Measurements from ENCODE around the gene SMIM22. TPM values are rescaled to one million over a fixed set of nuclear protein-coding genes. Genes with fewer than 3 reads are reported as not detected.

SMIM22 gene
- total RNA-seq, 1 donor from 2014 or later: not detected

DNA sequence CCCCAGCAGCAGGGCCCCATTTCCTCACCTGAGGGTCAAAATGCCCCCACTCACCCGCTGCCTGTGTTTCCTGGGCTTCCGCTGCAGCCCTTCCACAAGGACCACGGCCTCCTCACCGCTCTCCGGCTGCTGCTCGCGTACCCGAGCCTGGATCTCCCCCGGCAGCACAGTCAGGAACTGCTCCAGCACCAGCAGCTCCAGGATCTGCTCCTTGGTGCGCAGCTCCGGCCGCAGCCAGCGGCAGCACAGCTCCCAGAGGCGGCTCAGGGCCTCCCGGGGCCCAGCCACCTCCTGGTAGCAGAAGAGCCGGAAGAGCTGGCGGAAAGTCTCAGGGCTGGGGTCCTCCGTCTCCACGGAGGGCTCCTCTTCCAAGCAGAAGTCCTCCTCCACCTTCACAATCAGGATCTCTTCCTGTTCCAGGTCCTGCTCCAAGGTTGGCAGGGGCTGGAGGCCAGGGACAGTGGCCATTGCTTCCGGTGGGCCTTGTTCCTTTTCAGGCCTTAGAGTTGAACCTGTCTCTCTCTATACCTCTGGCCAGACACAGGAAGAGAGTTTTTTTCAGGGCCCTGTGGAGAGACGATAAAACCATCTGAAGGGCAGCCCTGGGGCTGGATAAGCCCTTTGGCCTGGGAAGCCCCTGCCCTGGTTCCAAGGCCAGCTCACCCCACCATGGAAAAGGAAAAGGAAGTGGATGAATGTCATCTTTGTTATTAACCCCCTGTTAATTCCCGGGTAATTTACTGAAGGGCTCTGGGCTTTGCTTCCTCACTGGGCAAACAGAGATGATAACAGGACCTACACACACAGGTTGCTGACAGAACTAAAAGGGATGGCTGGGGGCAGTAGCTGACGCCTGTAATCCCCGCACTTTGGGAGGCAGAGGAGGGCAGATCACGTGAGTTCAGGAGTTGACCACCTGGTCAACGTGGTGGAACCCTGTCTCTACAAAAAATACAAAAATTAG, 29.4 kb upstream of the SMIM22 start:
- H3K79me2 ChIP-seq (ENCODE audit: insufficient read depth, low read length): peaks cover 36% of the 10 kb centered on the region
- DNase-seq (ENCODE audit: low read depth): no peak
- peaks cover 13% of the 10 kb centered on the region for H3K4me1 Mint-ChIP-seq (ENCODE audit: low read depth, unreplicated experiment)
- no peaks in the 10 kb centered on the region for H3K27me3 ChIP-seq (ENCODE audit: insufficient read depth, low read length)
- H3K27ac Mint-ChIP-seq (ENCODE audit: unreplicated experiment): peak overlapping the region; percentile 71
- no peak for FAIRE-seq
- no peaks in the 10 kb centered on the region for H3K27me3 Mint-ChIP-seq (ENCODE audit: low read depth, unreplicated experiment)
- no peaks in the 10 kb centered on the region for H3K36me3 ChIP-seq (ENCODE audit: insufficient read depth, low read length)
- peak overlapping the region; percentile 93 for H3K4me3 Mint-ChIP-seq (ENCODE audit: unreplicated experiment)
- no peak for TF ChIP-seq EZH2 (IDR thresholded peaks at IDR 0.05; ENCODE audit: insufficient read depth, low read length)
- TF ChIP-seq, protein P1, sequence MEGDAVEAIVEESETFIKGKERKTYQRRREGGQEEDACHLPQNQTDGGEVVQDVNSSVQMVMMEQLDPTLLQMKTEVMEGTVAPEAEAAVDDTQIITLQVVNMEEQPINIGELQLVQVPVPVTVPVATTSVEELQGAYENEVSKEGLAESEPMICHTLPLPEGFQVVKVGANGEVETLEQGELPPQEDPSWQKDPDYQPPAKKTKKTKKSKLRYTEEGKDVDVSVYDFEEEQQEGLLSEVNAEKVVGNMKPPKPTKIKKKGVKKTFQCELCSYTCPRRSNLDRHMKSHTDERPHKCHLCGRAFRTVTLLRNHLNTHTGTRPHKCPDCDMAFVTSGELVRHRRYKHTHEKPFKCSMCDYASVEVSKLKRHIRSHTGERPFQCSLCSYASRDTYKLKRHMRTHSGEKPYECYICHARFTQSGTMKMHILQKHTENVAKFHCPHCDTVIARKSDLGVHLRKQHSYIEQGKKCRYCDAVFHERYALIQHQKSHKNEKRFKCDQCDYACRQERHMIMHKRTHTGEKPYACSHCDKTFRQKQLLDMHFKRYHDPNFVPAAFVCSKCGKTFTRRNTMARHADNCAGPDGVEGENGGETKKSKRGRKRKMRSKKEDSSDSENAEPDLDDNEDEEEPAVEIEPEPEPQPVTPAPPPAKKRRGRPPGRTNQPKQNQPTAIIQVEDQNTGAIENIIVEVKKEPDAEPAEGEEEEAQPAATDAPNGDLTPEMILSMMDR (IDR thresholded peaks at IDR 0.05; ENCODE audit: insufficient read depth, low read depth, low read length): no peak
- peaks cover 7% of the 10 kb centered on the region for H3K4me1 ChIP-seq (ENCODE audit: insufficient read depth, low read length)
- H4K20me1 ChIP-seq (ENCODE audit: insufficient read depth, low read length): peaks cover 11% of the 10 kb centered on the region
- peaks cover 13% of the 10 kb centered on the region for H3K36me3 Mint-ChIP-seq (ENCODE audit: low read depth, unreplicated experiment)
- no peak overlapping the region for H2AFZ ChIP-seq (ENCODE audit: low read depth, low read length)
- H3K27ac ChIP-seq (ENCODE audit: low read depth, low read length): peak overlapping the region; percentile 74
- H3K9me3 Mint-ChIP-seq (ENCODE audit: unreplicated experiment): peaks cover 2% of the 10 kb centered on the region
- peak overlapping the region; percentile 77 for H3K4me3 ChIP-seq (ENCODE audit: insufficient read depth, low read depth, low read length)
- peak overlapping the region; percentile 94 for H3K9ac ChIP-seq (ENCODE audit: low read length)
- H3K4me2 ChIP-seq (ENCODE audit: low read length): peak overlapping the region; percentile 85
- H3K9me3 ChIP-seq (ENCODE audit: insufficient read depth, low read depth, low read length): no peaks in the 10 kb centered on the region

DNA sequence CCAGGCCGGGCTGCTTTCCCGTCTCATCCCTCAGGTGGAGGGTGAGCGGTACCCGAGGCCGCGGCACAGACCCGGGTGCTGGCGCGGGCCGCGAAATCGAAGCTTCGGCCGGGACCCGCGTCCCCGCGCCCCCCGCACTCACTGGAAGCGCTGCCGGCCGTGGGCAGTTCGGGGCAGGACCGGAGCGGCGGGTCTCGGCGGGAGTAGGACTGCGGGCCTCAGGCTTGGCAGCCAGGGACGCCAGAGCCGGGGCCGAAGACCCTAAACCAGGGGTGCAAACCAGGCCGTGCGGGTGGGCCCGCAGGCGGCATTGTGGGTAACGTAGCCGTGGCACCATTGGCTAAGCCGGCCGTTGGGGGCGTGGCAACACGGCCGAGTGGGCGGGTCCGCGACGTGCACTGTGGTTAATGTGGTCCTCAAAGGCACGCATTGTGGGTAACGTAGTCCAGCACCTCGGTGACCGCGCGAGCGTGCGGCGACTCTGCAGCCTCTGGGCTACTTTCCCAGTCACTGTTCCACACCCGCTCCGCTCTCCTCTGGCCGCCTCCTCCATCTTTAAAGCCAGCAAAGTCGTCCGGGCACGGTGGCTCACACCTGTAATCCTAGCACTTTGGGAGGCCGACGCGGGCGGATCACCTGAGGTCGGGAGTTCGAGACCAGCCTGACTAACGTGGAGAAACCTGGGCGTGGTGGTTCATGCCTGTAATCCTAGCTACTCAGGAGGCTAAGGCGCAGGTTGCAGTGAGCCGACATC, 28.1 kb upstream of the SMIM22 start, which contains the start of gene ZNF500:
ZNF500 (minus strand) TSS at position 288 of the 754 bp plus-strand sequence. CDS start 1,184 bp downstream, outside the sequence.
- H3K9ac ChIP-seq (ENCODE audit: low read length): peak within 1 kb of the TSS; percentile 94
- H3K27ac ChIP-seq (ENCODE audit: low read depth, low read length): peak within 1 kb of the TSS; percentile 74
- H3K4me3 ChIP-seq (ENCODE audit: insufficient read depth, low read depth, low read length): peak within 1 kb of the TSS; percentile 77
- peak within 1 kb of the TSS; percentile 81 for H2AFZ ChIP-seq (ENCODE audit: low read depth, low read length)
- Mint-ChIP-seq H3K4me3 (ENCODE audit: unreplicated experiment) (peak within 1 kb of the TSS; percentile 93), H3K27me3 (ENCODE audit: low read depth, unreplicated experiment) (no peaks in the 10 kb centered on the region), H3K9me3 (ENCODE audit: unreplicated experiment) (peaks cover 2% of the 10 kb centered on the region), H3K36me3 (ENCODE audit: low read depth, unreplicated experiment) (peaks cover 13% of the 10 kb centered on the region), H3K27ac (ENCODE audit: unreplicated experiment) (peak within 1 kb of the TSS; percentile 71), H3K4me1 (ENCODE audit: low read depth, unreplicated experiment) (peaks cover 13% of the 10 kb centered on the region)
- peaks cover 36% of the 10 kb centered on the region for H3K79me2 ChIP-seq (ENCODE audit: insufficient read depth, low read length)
- peaks cover 11% of the 10 kb centered on the region for H4K20me1 ChIP-seq (ENCODE audit: insufficient read depth, low read length)
- peak within 1 kb of the TSS; percentile 89 for H3K4me2 ChIP-seq (ENCODE audit: low read length)
- H3K9me3 ChIP-seq (ENCODE audit: insufficient read depth, low read depth, low read length): no peaks in the 10 kb centered on the region
- TF ChIP-seq, protein P1 (IDR thresholded peaks at IDR 0.05; ENCODE audit: insufficient read depth, low read depth, low read length): no peak
- no peak for TF ChIP-seq EZH2 (IDR thresholded peaks at IDR 0.05; ENCODE audit: insufficient read depth, low read length)
- no peaks in the 10 kb centered on the region for H3K27me3 ChIP-seq (ENCODE audit: insufficient read depth, low read length)
- peak; percentile 88 for DNase-seq (ENCODE audit: low read depth)
- no peak for FAIRE-seq
- H3K36me3 ChIP-seq (ENCODE audit: insufficient read depth, low read length): no peaks in the 10 kb centered on the region
- H3K4me1 ChIP-seq (ENCODE audit: insufficient read depth, low read length): peaks cover 7% of the 10 kb centered on the region
